T-helper 9 cell (primary cell): ENCODE measurements around the gene PCARE.
"Not testable (repeated sequence)": the region's sequence is repeated elsewhere in the genome, so short reads cannot be mapped to it uniquely, and the experiment has no call there.

ENCODE experiments used
- DNase-seq: peaks from one replicate; pipeline ENCODE4 v3.0.0-alpha.2; 2020
- total RNA-seq, 2 donors: gene quantifications; one replicate each; lab custom pipeline; 2026; lab: John Stamatoyannopoulos, UW

PCARE gene
- 0 reads per million in 2 donors for total RNA-seq

- no peak for DNase-seq
Observed at GRCh38 chr2:29074411-29074810, at the start of gene PCARE. PCARE (minus strand) TSS chr2:29074523; CDS start chr2:29074261, 262 bp downstream.

- no peak for DNase-seq
Observed at GRCh38 chr2:29123617-29124349, 49.5 kb upstream of the PCARE start.

GRCh38 chr2:29120846-29121245 is 46.5 kb upstream of the PCARE start:
- no peak for DNase-seq

GRCh38 chr2:29119211-29119610 is 44.9 kb upstream of the PCARE start:
- no peak for DNase-seq

- no peak for DNase-seq
Observed at GRCh38 chr2:29117636-29118303, 43.4 kb upstream of the PCARE start.

GRCh38 chr2:29115797-29116781 is 41.8 kb upstream of the PCARE start:
- DNase-seq, result peak; percentile 56

GRCh38 chr2:29114946-29115609 is 40.8 kb upstream of the PCARE start, which contains the start of gene CLIP4:
CLIP4 (plus strand) TSS chr2:29115415; CDS start chr2:29121389, 5,974 bp downstream.
- peak; percentile 61 for DNase-seq

- DNase-seq, result no peak
Observed at GRCh38 chr2:29114586-29114945, 40.2 kb upstream of the PCARE start.

- DNase-seq, result no peak
Observed at GRCh38 chr2:29113891-29114321, 39.6 kb upstream of the PCARE start.

- DNase-seq, result no peak
Observed at GRCh38 chr2:29113027-29113686, 38.8 kb upstream of the PCARE start.

GRCh38 chr2:29112379-29112778 is 38.1 kb upstream of the PCARE start:
- DNase-seq, result no peak

- DNase-seq, result no peak
Observed at GRCh38 chr2:29110916-29111535, 36.7 kb upstream of the PCARE start.

- no peak for DNase-seq
Observed at GRCh38 chr2:29109246-29109645, 34.9 kb upstream of the PCARE start.

GRCh38 chr2:29108225-29108624 is 33.9 kb upstream of the PCARE start:
- no peak for DNase-seq

GRCh38 chr2:29107547-29107946 is 33.2 kb upstream of the PCARE start:
- DNase-seq, result not testable (repeated sequence)

- no peak for DNase-seq
Observed at GRCh38 chr2:29106980-29107388, 32.7 kb upstream of the PCARE start.

- no peak for DNase-seq
Observed at GRCh38 chr2:29106256-29106655, 31.9 kb upstream of the PCARE start.

- no peak for DNase-seq
Observed at GRCh38 chr2:29105375-29105774, 31.1 kb upstream of the PCARE start.

GRCh38 chr2:29104688-29105087 is 30.4 kb upstream of the PCARE start:
- DNase-seq, result no peak

GRCh38 chr2:29100564-29100963 is 26.2 kb upstream of the PCARE start:
- DNase-seq, result no peak

- DNase-seq, result no peak
Observed at GRCh38 chr2:29097569-29097968, 23.2 kb upstream of the PCARE start.
